SK-N-SH (cell line): Measurements from ENCODE around the gene BPIFA2. TPM values are rescaled to one million over a fixed set of nuclear protein-coding genes. Genes with fewer than 3 reads are reported as not detected.

Experiments used
- CTCF ChIA-PET: fragments of 300-600, 350-600 bp; formaldehyde crosslinking; extraction: SDS; loops from one replicate; lab custom pipeline; 2021; lab: Yijun Ruan, JAX
- POLR2A ChIA-PET: fragments of 350-600 bp; sonication (Branson Sonifier 250); formaldehyde crosslinking; extraction: SDS; loops from one replicate; lab custom pipeline; 2020; ENCODE audit warnings: antibody characterized with exemption, inconsistent platforms; lab: Yijun Ruan, JAX
- DNase-seq: peaks from one replicate; pipeline ENCODE4 v3.0.0; 2012
- H2AFZ ChIP-seq: fragments of 200-600 bp; sonication (generic); 2 replicates; pipeline ENCODE4 v1.8.1; 2016; ENCODE audit warnings: antibody characterized with exemption, mild to moderate bottlenecking, low read depth
- H3F3A ChIP-seq: fragments of 200-600 bp; sonication (generic); replicated peaks from 2 replicates; pipeline ENCODE3; 2016; ENCODE audit warnings: antibody characterized with exemption, mild to moderate bottlenecking; ENCODE audit not compliant: insufficient read depth
- H3K27ac ChIP-seq, 2 experiments: fragments of 200-500 bp in 1 of 2; fragments of 200-600 bp in 1 of 2; sonication (Bioruptor generic) in 1 of 2; sonication (generic), shearing (Covaris generic) in 1 of 2; 2 replicates each; pipeline versions ENCODE4 v1.5.1 to v1.6.1; 2014 to 2016; ENCODE audit warnings: low read depth in 2 of 2, inconsistent platforms in 1 of 2, low read length in 1 of 2, mild to moderate bottlenecking in 1 of 2, mixed read lengths in 1 of 2
- H3K27me3 ChIP-seq: fragments of 200-600 bp; sonication (generic), shearing (Covaris generic); 2 replicates; pipeline ENCODE4 v1.6.1; 2016; ENCODE audit warnings: mixed run types; ENCODE audit not compliant: insufficient read depth
- H3K36me3 ChIP-seq, 2 experiments: fragments of 200-500 bp in 1 of 2; fragments of 200-600 bp in 1 of 2; sonication (Bioruptor generic) in 1 of 2; sonication (generic) in 1 of 2; replicated peaks in 1 of 2; 2 replicates each; pipeline versions ENCODE3 to v1.5.1; 2014 to 2016; ENCODE audit warnings: low read length in 1 of 2, mild to moderate bottlenecking in 1 of 2; ENCODE audit not compliant: insufficient read depth in 2 of 2, control insufficient read depth in 1 of 2
- H3K4me1 ChIP-seq, 2 experiments: fragments of 200-500 bp in 1 of 2; fragments of 200-600 bp in 1 of 2; sonication (Bioruptor generic) in 1 of 2; sonication (generic), shearing (Covaris generic) in 1 of 2; 2 replicates each; pipeline versions ENCODE4 v1.5.1 to v1.6.1; 2014 to 2016; ENCODE audit warnings: low read depth in 1 of 2, low read length in 1 of 2, mixed run types in 1 of 2; ENCODE audit not compliant: insufficient read depth in 2 of 2, control insufficient read depth in 1 of 2
- H3K4me2 ChIP-seq: fragments of 200-600 bp; sonication (generic), shearing (Covaris generic); 2 replicates; pipeline ENCODE4 v1.6.1; 2017; ENCODE audit warnings: mixed run types
- H3K4me3 ChIP-seq, 2 experiments: fragments of 200-500 bp in 1 of 2; fragments of 200-600 bp in 1 of 2; sonication (Bioruptor generic) in 1 of 2; sonication (generic), shearing (Covaris generic) in 1 of 2; 2 replicates each; pipeline versions ENCODE4 v1.5.1 to v1.8.1; 2014 to 2016; ENCODE audit warnings: low read depth in 2 of 2, inconsistent platforms in 1 of 2, low read length in 1 of 2, mild to moderate bottlenecking in 1 of 2, mixed read lengths in 1 of 2, moderate library complexity in 1 of 2
- H3K79me2 ChIP-seq: fragments of 200-600 bp; sonication (generic); 2 replicates; pipeline ENCODE4 v1.8.1; 2017; ENCODE audit warnings: mild to moderate bottlenecking; ENCODE audit not compliant: insufficient read depth
- H3K9ac ChIP-seq: fragments of 200-600 bp; sonication (generic); 2 replicates; pipeline ENCODE4 v1.6.1; 2017; ENCODE audit warnings: mixed run types
- H3K9me2 ChIP-seq: fragments of 200-600 bp; sonication (generic); 2 replicates; pipeline ENCODE4 v1.6.1; 2017; ENCODE audit warnings: mixed run types
- H3K9me3 ChIP-seq: fragments of 200-600 bp; sonication (generic); 2 replicates; pipeline ENCODE4 v1.6.1; 2017; ENCODE audit warnings: mixed run types, mild to moderate bottlenecking, moderate library complexity
- H4K20me1 ChIP-seq: fragments of 200-600 bp; sonication (generic); 2 replicates; pipeline ENCODE4 v1.6.1; 2017; ENCODE audit warnings: mild to moderate bottlenecking, mixed run types; ENCODE audit not compliant: insufficient read depth
- CHD2 ChIP-seq: fragments of 150-350 bp; IDR thresholded peaks from 2 replicates; pipeline ENCODE4 v1.6.1; 2018; ENCODE audit warnings: low read length; ENCODE audit not compliant: partially characterized antibody
- ELF1 ChIP-seq: IDR thresholded peaks from 2 replicates; pipeline ENCODE4 v1.4.0; 2012
- EP300 ChIP-seq, 2 experiments: IDR thresholded peaks; 2 replicates each; pipeline versions ENCODE4 v1.4.0 to v1.6.1; 2012; ENCODE audit warnings: borderline replicate concordance in 1 of 2, low read depth in 1 of 2, low read length in 1 of 2
- FOSL2 ChIP-seq: IDR thresholded peaks from 2 replicates; pipeline ENCODE4 v1.4.0; 2012; ENCODE audit warnings: low read depth, mild to moderate bottlenecking, moderate library complexity, borderline replicate concordance
- FOXJ3 ChIP-seq: sonication (generic); formaldehyde crosslinking; IDR thresholded peaks from 2 replicates; pipeline ENCODE4 v1.5.1; 2020; ENCODE audit warnings: mild to moderate bottlenecking, missing genetic modification reagents
- FOXM1 ChIP-seq: IDR thresholded peaks from 2 replicates; pipeline ENCODE4 v1.4.0; 2012; ENCODE audit warnings: low read depth, mild to moderate bottlenecking
- GABPA ChIP-seq: IDR thresholded peaks from 2 replicates; pipeline ENCODE4 v1.4.0; 2012; ENCODE audit warnings: low read depth, mild to moderate bottlenecking
- GATA2 ChIP-seq: sonication (generic); formaldehyde crosslinking; IDR thresholded peaks from 2 replicates; pipeline ENCODE4 v1.5.0; 2020; ENCODE audit warnings: mild to moderate bottlenecking, missing genetic modification reagents
- MEF2A ChIP-seq: IDR thresholded peaks from 2 replicates; pipeline ENCODE4 v1.4.0; 2012; ENCODE audit warnings: low read depth, borderline replicate concordance
- MXI1 ChIP-seq: IDR thresholded peaks from 2 replicates; pipeline ENCODE4 v1.6.1; 2012; ENCODE audit warnings: mild to moderate bottlenecking, low read depth, low read length, improper control_type of control experiment
- NFIC ChIP-seq: IDR thresholded peaks from 2 replicates; pipeline ENCODE4 v1.4.0; 2012; ENCODE audit warnings: borderline replicate concordance
- POLR2AphosphoS5 ChIP-seq: IDR thresholded peaks from 2 replicates; pipeline ENCODE4 v1.6.1; 2012; ENCODE audit warnings: low read depth, low read length
- RAD21 ChIP-seq: IDR thresholded peaks from 2 replicates; pipeline ENCODE4 v1.6.1; 2012; ENCODE audit warnings: mild to moderate bottlenecking, low read length
- RFX5 ChIP-seq: IDR thresholded peaks from 2 replicates; pipeline ENCODE4 v1.6.1; 2012; ENCODE audit warnings: mild to moderate bottlenecking, improper control_type of control experiment, low read length
- SIN3A ChIP-seq: IDR thresholded peaks from 2 replicates; pipeline ENCODE4 v1.6.1; 2012; ENCODE audit warnings: low read depth, mild to moderate bottlenecking, low read length, moderate library complexity, borderline replicate concordance
- SMC3 ChIP-seq: IDR thresholded peaks from 2 replicates; pipeline ENCODE4 v1.6.1; 2012; ENCODE audit warnings: low read depth, low read length, improper control_type of control experiment
- TEAD4 ChIP-seq: IDR thresholded peaks from 2 replicates; pipeline ENCODE4 v1.4.0; 2012; ENCODE audit warnings: mild to moderate bottlenecking, borderline replicate concordance; ENCODE audit not compliant: insufficient read depth
- USF2 ChIP-seq: fragments of 150-350 bp; IDR thresholded peaks from 2 replicates; pipeline ENCODE4 v1.6.1; 2017; ENCODE audit warnings: antibody characterized with exemption, low read length, low read depth, borderline replicate concordance
- WGBS: methylation state at CpG from one replicate; pipeline ENCODE4 v1.1.6; 2017; ENCODE audit warnings: low lambda C conversion rate; 5-methylcytosine and 5-hydroxymethylcytosine counted together
- polyA plus RNA-seq, 3 experiments: library from polyadenylated mRNA; depleted of rRNA; stranded (reverse); fragments of >200 nt; gene quantifications; 2 replicates each; pipeline ENCODE4 v1.2.3, GENCODE V29; 2012
- TF ChIP-seq, protein P1 (sequence below): IDR thresholded peaks from 2 replicates; pipeline ENCODE4 v1.4.0; 2012; ENCODE audit warnings: low read depth, borderline replicate concordance

The BPIFA2 gene
- polyA plus RNA-seq, 1 of the 3 experiments (the other 2 are of a cell fraction), result not detected

GRCh38 chr20:33127422-33128097 is 40.4 kb upstream of the BPIFA2 start:
- Histone ChIP-seq H3K4me3 (no peak overlapping the region), H3K4me1 (no peaks in the 10 kb centered on the region), H3F3A (no peaks in the 10 kb centered on the region), H3K4me2 (no peak overlapping the region), H3K79me2 (no peaks in the 10 kb centered on the region), H2AFZ (no peak overlapping the region), H3K27me3 (peaks cover 12% of the 10 kb centered on the region; the same call in 1 of the 2 replicates), H4K20me1 (no peaks in the 10 kb centered on the region), H3K9me2 (no peaks in the 10 kb centered on the region), H3K9me3 (no peaks in the 10 kb centered on the region), H3K27ac (no peak overlapping the region), H3K36me3 (no peaks in the 10 kb centered on the region), H3K9ac (no peak overlapping the region)
- CTCF ChIA-PET, result no interaction called here
- TF ChIP-seq EP300 (IDR thresholded peaks at IDR 0.05; ENCODE audit: borderline replicate concordance in 1 of 2, low read depth in 1 of 2, low read length in 1 of 2) (no peak), FOSL2 (no peak), GATA2 (CRISPR knock-in tag) (no peak), NFIC (no peak), POLR2AphosphoS5 (no peak), MEF2A (no peak), RAD21 (no peak), MXI1 (no peak), GABPA (no peak), ELF1 (no peak), FOXJ3 (no peak), FOXM1 (no peak), SIN3A (no peak), SMC3 (no peak), USF2 (no peak), RFX5 (no peak), CHD2 (no peak), TEAD4 (no peak)
- TF ChIP-seq, protein P1, sequence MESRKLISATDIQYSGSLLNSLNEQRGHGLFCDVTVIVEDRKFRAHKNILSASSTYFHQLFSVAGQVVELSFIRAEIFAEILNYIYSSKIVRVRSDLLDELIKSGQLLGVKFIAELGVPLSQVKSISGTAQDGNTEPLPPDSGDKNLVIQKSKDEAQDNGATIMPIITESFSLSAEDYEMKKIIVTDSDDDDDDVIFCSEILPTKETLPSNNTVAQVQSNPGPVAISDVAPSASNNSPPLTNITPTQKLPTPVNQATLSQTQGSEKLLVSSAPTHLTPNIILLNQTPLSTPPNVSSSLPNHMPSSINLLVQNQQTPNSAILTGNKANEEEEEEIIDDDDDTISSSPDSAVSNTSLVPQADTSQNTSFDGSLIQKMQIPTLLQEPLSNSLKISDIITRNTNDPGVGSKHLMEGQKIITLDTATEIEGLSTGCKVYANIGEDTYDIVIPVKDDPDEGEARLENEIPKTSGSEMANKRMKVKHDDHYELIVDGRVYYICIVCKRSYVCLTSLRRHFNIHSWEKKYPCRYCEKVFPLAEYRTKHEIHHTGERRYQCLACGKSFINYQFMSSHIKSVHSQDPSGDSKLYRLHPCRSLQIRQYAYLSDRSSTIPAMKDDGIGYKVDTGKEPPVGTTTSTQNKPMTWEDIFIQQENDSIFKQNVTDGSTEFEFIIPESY, result no peak
- 37% methylated on average over 4 of the region's 4 CpGs for WGBS
- DNase-seq, result no peak
- POLR2A ChIA-PET, result no interaction called here
